Effector CD4-positive, alpha-beta T cell (primary cell): ENCODE results near the gene COL15A1.

Experiments used
- DNase-seq: peaks from one replicate; pipeline ENCODE4 v3.0.0-alpha.2; 2020

Gene COL15A1

GRCh38 chr9:99062549-99062948 lies 118.8 kb downstream of the COL15A1 start:
- DNase-seq, result no peak

GRCh38 chr9:99063522-99063921 lies 119.8 kb downstream of the COL15A1 start:
- DNase-seq, result no peak

GRCh38 chr9:99066571-99066970 lies 122.9 kb downstream of the COL15A1 start:
- DNase-seq, result no peak

DNA sequence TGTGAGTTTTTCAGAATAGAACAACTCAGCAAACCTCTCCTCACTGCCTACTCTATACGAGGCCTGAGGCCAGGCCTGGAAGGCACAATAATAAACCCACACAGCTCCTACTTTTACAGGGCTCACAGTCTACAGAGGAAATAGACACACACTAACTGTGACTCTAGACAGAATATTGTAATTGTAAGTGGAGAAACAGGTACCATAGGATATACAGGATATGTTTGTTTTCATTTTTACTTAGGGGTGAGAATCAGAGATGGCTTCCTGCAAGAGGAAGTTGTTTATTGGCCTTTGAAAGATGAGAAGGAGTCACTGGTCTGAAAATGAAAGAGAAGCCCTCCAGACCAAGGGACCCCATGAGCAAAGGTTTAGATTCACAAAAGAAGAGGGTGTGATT lies 125.4 kb downstream of the COL15A1 start:
- DNase-seq, result no peak

DNA sequence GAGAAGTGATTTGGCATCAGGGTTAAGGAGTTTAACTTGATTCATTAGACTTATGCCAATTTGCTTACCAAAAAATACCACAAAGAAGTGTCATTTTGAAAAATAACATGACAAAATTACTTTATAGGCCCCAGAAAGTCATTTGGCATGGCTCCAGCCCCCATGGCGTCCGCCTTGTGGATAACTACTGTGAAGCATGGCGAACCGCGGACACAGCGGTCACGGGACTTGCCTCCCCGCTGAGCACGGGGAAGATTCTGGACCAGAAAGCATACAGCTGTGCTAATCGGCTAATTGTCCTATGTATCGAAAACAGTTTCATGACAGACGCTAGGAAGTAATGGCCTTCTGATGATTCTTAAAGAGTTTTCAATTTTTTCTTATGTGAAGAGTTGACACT lies 125.8 kb downstream of the COL15A1 start:
- no peak for DNase-seq

DNA sequence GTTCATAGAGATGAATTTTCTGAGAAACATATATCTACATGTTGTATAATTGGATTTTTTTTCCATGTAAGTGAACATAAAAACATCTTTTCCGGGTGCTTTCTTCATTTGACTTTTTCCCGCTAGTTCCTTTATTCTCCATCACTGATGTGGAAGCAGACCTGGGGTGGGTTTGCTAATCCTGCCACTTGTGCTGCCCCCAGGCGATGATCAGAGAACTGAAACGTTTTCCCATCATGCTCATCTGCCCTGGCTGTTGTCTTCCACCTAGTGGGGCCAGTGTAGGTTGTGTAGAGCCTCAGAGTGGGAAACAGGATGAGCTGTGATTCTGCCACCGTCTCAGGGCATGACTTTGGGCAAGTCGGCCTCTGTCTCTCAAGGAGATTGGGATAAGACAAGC lies 127.0 kb downstream of the COL15A1 start:
- DNase-seq, result no peak

DNA sequence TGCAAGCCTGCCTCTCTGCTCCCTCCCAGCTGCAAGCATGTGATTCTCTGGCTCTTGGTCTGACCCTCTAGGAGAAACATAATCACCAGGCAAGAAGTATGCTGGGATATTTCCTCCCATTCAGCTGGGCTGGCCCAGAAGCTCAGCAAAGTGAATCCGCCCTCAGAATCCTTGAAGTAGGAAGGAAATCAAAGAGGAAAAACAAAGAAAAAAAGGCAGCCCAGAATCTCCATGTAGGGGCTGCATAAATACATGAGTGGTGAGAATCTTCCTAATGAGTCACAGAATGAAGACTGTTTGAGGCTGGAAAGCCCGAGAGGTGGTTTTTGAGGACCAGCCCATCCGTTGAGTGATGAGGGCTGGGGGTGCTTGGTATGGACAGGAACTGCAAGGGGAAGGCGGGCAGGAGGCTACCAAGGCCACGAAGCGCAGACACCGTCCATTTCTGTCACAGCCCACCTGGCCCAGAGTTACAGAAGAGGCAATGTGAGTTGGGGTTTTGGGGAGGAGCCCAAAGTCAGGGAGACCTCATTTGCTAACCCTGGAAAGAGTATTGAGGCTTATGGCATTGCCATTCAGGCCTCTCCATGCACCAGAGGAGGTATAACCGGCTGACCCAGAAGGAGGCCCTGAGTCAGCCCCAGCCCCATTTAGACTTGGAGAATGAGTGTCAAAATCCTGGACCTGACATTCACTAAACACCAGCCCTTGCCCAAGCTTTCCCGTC lies 127.8 kb downstream of the COL15A1 start:
- DNase-seq, result no peak

DNA sequence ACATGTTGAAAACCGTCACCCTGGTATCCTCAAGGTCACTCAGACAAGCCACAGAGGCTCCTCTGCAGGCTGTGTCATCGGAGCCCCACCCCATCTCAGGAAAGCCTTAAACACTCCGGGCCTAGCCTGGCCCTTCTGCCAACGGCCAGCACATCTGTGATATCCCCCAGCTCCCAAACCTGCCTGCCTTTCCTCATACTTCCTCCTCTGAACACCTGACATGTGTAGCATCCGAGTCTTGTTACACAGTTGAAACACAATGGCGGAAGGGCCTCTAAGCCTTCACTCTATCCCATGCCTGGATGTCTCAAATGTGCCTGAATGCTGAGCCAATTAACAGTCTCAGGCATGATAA lies 128.3 kb downstream of the COL15A1 start:
- no peak for DNase-seq

DNA sequence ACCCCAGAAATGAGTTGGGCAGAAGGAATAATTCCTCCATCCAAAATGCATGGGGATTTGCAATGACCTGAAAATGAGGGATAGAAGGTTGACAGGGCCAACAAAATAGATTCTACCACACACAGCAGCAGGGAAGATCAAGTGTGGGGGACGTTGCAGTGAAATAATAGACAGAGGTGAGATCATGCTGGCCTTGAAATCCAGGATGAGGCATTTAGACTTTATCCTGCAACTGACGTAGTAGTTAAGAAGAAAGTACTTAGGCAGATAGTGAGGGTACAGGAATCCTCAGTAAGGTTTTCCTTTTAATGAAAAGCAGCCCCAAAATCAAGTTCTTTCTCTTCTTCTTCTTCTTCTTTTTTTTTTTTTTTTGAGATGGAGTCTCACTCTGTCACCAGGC lies 129.6 kb downstream of the COL15A1 start:
- no peak for DNase-seq

GRCh38 chr9:99073985-99074901 lies 130.5 kb downstream of the COL15A1 start:
- no peak for DNase-seq

DNA sequence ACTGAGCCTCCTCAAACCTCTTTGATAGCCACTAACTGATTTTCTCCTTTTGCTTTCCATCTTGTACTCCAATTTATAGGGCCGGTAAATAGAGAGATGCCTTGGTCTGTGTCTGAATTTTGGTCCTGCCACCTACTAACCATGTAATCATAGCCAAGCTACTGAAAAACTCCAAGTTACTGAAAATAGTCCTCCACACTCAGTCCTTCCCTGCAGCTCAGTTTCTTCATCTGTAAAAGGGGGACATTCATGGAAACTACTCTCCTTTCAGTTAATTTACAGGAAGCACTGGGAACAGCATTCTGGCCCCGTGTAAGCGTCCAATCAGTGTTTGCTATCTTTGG lies 131.2 kb downstream of the COL15A1 start:
- DNase-seq, result no peak

GRCh38 chr9:99075246-99075912 lies 131.7 kb downstream of the COL15A1 start:
- DNase-seq, result no peak

DNA sequence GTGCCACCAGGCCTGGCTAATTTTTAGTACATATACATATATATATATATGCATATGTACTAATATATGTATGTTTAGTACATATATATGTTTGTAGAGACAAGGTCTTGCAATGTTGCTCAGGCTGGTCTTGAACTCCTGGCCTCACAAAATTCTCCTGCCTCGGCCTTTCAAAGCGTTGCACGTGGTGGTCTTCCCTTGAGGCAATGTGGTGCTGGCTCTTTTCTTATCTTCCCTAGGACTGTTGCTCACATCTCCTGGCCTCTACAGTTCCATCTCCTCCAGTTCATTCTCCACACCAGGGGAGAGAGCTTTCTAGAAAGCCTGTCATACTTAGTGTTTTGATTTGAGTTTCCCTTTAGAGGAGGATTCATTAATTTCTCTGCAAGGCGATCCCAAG lies 132.3 kb downstream of the COL15A1 start:
- DNase-seq, result no peak

GRCh38 chr9:99076483-99077171 lies 132.9 kb downstream of the COL15A1 start:
- DNase-seq, result peak; percentile 30

- no peak for DNase-seq
Measured at GRCh38 chr9:99078717-99079116, 135.0 kb downstream of the COL15A1 start.

- DNase-seq, result no peak
Measured at GRCh38 chr9:99079542-99079941, 135.8 kb downstream of the COL15A1 start.

DNA sequence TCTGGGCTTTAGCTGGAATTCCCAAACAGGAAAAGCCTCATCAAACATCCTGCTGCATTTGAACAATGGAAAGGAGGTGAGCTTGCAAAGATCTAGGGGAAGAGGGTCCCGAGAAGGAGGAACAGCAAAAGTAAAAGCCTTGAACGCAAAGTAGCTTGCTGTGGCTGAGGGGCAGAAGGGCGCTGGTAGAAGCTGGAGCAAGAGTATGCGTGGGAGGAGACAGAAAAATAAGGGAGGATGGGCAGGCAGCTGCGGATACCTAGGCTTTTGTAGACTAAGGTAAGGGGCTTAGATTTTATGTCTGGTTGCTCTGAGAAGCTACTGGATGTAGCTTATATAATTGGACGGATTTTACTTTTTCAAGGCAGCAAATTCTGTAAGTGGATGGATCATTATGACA lies 139.3 kb downstream of the COL15A1 start:
- no peak for DNase-seq

DNA sequence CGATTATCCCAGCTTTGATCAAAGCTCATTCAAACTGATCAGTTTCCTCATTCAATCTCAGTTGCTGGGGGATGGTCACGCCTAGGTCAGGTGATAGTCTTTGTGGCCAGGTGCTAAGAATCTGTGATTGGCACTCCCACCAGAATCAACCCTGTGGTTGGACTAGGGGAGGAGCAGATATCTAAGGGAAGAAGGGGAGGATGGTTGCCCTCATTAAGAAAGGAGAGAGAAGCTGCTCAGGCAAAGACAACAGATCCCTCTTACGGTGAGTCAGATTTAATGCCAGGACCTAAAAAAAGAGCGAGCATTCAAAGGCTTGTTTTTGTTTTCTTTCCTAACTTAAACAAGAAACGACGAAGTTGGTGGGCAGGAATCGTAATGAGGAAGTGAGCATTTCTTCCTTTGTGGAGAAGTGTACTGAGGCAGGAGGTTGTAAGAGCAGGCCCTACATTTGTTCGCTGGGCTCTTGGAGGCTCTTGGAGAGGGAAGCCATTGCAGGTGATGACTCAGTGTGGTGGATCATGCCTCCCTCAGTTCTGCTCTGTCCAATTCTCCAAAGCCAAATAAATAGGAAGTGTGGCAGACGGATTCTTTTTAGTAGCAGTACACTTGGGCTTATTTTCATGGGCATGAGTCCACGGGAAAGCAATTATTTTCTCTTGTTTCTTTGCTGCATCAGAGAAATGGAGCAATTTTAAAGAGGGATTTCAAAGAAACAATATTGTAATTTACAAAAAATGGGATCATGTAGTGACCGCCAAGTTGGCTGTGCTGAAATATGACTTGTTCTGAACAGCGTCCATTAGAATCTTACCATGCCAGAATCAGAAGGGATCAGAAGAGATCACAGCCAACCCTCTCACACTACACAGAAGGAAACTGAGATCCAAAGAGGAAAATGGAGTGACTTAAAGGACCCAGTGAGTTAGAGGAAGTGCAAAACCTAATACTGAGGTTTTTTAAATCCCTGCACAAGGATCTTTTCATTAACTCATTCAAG lies 142.5 kb downstream of the COL15A1 start:
- DNase-seq, result no peak

- no peak for DNase-seq
Measured at GRCh38 chr9:99087462-99087861, 143.8 kb downstream of the COL15A1 start.

DNA sequence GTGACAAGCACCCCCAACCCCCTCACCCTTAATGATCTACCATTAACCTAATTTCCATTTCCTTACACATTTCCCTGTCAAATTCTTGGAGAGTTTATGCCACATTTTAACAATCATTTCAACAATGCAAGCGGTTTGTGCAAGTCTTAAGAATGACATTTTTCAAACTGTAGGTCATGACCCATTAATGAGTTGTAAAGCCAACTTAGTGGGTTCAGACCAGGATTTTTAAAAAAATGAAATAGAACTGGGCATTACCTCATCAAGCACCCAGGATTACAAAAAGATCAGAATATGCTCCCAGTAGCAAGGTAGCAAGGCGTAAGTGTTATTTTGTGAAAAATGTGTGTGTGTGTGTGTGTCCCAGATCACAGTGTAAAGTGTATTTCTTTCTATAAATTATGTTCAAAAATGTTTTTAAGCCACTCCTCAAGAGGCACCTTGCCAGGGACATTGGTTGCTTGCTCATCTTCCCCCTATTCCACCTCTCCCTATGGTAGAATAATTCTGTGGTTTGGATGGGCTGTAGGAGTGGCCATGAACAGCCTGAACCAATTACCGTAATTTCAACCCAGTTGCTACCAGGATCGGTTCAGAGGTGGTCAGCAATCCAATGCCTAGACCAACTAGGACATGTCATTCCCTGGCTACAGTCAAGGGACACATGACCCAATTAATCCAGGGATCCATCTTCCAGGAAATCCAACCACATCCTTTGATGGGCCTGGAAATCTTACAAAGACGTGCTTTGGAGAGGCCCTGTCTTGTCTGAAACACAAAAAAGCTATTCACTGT lies 146.8 kb downstream of the COL15A1 start:
- DNase-seq, result no peak
